ENCODE measurements around the gene DHRS7.

DNA sequence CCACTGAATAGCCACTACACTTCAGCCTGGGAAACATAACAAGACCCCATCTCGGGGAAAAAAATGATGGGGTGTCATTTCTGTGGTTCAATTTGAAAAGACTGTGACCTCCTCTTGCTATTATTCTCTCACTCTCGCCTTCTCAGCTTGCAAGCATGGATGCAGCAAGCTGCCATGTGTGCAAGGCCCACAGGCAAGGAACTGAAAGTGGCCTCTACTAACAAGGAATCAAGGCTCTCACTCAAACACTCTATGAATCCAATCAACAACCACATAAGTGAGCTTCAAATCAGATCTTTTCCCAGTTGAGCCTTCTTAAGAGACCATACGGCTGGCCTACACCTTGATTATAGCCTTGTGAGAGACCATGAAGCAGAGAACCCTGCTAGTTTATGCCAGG is 17.9 kb upstream of the DHRS7 start:
- TF ChIP-seq, protein P1, sequence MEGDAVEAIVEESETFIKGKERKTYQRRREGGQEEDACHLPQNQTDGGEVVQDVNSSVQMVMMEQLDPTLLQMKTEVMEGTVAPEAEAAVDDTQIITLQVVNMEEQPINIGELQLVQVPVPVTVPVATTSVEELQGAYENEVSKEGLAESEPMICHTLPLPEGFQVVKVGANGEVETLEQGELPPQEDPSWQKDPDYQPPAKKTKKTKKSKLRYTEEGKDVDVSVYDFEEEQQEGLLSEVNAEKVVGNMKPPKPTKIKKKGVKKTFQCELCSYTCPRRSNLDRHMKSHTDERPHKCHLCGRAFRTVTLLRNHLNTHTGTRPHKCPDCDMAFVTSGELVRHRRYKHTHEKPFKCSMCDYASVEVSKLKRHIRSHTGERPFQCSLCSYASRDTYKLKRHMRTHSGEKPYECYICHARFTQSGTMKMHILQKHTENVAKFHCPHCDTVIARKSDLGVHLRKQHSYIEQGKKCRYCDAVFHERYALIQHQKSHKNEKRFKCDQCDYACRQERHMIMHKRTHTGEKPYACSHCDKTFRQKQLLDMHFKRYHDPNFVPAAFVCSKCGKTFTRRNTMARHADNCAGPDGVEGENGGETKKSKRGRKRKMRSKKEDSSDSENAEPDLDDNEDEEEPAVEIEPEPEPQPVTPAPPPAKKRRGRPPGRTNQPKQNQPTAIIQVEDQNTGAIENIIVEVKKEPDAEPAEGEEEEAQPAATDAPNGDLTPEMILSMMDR (conservative IDR thresholded peaks at IDR 0.05 in 1 of 2, IDR thresholded peaks at IDR 0.05 in 1 of 2; ENCODE audit: extremely low read depth in 1 of 2, insufficient read depth in 1 of 2, low read depth in 1 of 2, low read length in 2 of 2), result no peak
- TF ChIP-seq EZH2 (IDR thresholded peaks at IDR 0.05; ENCODE audit: borderline replicate concordance, low read length), result no peak
